Embryonic facial prominence (tissue), 1 donor: ENCODE data around the gene PTHLH.

Experiments used
- DNase-seq: peaks from one replicate; pipeline ENCODE4 v3.0.0-alpha.2; 2016; ENCODE audit errors: extremely low spot score

PTHLH gene

GRCh38 chr12:27937768-27938167 lies 34.8 kb downstream of the PTHLH start:
- DNase-seq: no peak

GRCh38 chr12:27936196-27936595 lies 36.3 kb downstream of the PTHLH start:
- DNase-seq: no peak

GRCh38 chr12:27934276-27934675 lies 38.3 kb downstream of the PTHLH start:
- no peak for DNase-seq

- no peak for DNase-seq
Measured at GRCh38 chr12:27931390-27931789, 41.1 kb downstream of the PTHLH start.

- DNase-seq: no peak
Measured at GRCh38 chr12:27927347-27927746, 45.2 kb downstream of the PTHLH start.

GRCh38 chr12:27924350-27925135 lies 48.0 kb downstream of the PTHLH start:
- no peak for DNase-seq

GRCh38 chr12:27922531-27923139 lies 49.9 kb downstream of the PTHLH start:
- no peak for DNase-seq

GRCh38 chr12:27919671-27920235 lies 52.8 kb downstream of the PTHLH start:
- DNase-seq: no peak

GRCh38 chr12:27915536-27915935 lies 57.0 kb downstream of the PTHLH start:
- DNase-seq: no peak

- no peak for DNase-seq
Measured at GRCh38 chr12:27915021-27915420, 57.5 kb downstream of the PTHLH start.

GRCh38 chr12:27913999-27914614 lies 58.4 kb downstream of the PTHLH start:
- DNase-seq: no peak

GRCh38 chr12:27911397-27911796 lies 61.1 kb downstream of the PTHLH start:
- no peak for DNase-seq
